Peyer's patch (tissue), 4 donors: ENCODE results near the gene AP1M1.

Experiments used
- POLR2A ChIP-seq, 2 donors: fragments of 450-650 bp; IDR thresholded peaks; one replicate each; pipeline ENCODE4 v1.5.1; 2017; ENCODE audit warnings: antibody characterized with exemption in 2 of 2, mild to moderate bottlenecking in 2 of 2, moderate library complexity in 2 of 2
- TF ChIP-seq, protein P1 (sequence below), 6 experiments: fragments of 450-650 bp in 4 of 6; fragments of 200-600 bp in 2 of 6; sonication (generic) in 1 of 6; IDR thresholded peaks; one replicate each; pipeline ENCODE4 v1.5.1; 2017 to 2019; ENCODE audit warnings: antibody characterized with exemption in 6 of 6, mild to moderate bottlenecking in 3 of 6, moderate library complexity in 1 of 6

DNA sequence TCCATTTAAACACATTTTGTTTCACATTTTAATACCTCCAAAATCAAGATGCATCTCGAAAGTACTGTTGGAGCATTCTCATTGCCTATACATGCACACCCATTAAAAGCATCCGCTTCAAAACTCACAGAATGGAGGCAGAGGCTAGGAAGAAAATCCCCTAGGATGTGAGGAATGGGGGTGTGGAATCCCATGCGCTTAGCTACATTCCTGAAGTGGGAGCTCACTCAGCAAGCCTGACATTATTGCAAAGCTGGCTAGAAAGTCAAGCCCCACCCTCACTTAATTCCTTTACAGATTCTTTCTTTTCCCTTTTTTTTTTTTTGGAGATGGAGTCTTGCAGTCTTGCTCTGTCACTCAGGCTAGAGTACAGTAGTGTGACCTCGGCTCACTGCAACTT, 17.1 kb upstream of the AP1M1 start:
- TF ChIP-seq, protein P1, sequence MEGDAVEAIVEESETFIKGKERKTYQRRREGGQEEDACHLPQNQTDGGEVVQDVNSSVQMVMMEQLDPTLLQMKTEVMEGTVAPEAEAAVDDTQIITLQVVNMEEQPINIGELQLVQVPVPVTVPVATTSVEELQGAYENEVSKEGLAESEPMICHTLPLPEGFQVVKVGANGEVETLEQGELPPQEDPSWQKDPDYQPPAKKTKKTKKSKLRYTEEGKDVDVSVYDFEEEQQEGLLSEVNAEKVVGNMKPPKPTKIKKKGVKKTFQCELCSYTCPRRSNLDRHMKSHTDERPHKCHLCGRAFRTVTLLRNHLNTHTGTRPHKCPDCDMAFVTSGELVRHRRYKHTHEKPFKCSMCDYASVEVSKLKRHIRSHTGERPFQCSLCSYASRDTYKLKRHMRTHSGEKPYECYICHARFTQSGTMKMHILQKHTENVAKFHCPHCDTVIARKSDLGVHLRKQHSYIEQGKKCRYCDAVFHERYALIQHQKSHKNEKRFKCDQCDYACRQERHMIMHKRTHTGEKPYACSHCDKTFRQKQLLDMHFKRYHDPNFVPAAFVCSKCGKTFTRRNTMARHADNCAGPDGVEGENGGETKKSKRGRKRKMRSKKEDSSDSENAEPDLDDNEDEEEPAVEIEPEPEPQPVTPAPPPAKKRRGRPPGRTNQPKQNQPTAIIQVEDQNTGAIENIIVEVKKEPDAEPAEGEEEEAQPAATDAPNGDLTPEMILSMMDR (IDR thresholded peaks at IDR 0.05), result no peak
- no peak for TF ChIP-seq POLR2A (IDR thresholded peaks at IDR 0.05)
